ENCODE measurements around the gene PACRG.
A peak's percentile ranks its signal among the peaks of the same experiment; 100 is the strongest.

DNA sequence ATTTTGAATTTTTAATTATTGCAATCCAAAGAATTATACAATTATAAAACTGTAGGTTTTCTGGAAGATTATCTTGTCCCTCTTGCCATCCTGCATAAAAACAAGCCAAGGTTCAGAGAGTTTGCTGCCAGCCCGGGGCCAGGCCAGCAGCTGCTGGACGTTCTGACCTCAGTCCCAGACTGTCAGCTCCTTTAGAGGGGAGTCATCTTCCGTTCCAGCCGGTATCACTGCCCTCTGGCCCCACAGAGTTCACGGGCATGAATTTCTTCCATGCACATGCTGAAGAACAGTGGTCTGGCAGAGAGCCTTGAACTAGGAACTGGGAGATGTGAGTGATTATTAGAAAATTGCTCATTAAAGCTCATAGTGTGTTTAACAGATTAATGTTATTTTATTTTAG is 556.4 kb downstream of the PACRG start:
- TF ChIP-seq, protein P1, sequence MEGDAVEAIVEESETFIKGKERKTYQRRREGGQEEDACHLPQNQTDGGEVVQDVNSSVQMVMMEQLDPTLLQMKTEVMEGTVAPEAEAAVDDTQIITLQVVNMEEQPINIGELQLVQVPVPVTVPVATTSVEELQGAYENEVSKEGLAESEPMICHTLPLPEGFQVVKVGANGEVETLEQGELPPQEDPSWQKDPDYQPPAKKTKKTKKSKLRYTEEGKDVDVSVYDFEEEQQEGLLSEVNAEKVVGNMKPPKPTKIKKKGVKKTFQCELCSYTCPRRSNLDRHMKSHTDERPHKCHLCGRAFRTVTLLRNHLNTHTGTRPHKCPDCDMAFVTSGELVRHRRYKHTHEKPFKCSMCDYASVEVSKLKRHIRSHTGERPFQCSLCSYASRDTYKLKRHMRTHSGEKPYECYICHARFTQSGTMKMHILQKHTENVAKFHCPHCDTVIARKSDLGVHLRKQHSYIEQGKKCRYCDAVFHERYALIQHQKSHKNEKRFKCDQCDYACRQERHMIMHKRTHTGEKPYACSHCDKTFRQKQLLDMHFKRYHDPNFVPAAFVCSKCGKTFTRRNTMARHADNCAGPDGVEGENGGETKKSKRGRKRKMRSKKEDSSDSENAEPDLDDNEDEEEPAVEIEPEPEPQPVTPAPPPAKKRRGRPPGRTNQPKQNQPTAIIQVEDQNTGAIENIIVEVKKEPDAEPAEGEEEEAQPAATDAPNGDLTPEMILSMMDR (IDR thresholded peaks at IDR 0.05; ENCODE audit: extremely low read depth in 1 of 2, insufficient read depth in 1 of 2, low read depth in 1 of 2, low read length in 2 of 2), result no peak
- peak; percentile 34 for TF ChIP-seq POLR2A (IDR thresholded peaks at IDR 0.05; ENCODE audit: low read depth, low read length)
- peak; percentile 88 for TF ChIP-seq POLR2AphosphoS5 (IDR thresholded peaks at IDR 0.05; ENCODE audit: insufficient read depth, low read depth, low read length)
